DOHH2 (cell line): ENCODE results near the gene KLKB1.

Experiments used
- H3F3A ChIP-seq: fragments of 200-600 bp; sonication (generic), shearing (Covaris generic); 2 replicates; pipeline ENCODE4 v1.6.0; 2016; ENCODE audit warnings: antibody characterized with exemption, mild to moderate bottlenecking; ENCODE audit not compliant: control insufficient read depth, insufficient read depth
- H3K27ac ChIP-seq: fragments of 200-600 bp; sonication (generic); 2 replicates; pipeline ENCODE4 v1.5.1; 2014; ENCODE audit warnings: low read depth, mild to moderate bottlenecking, low read length, moderate library complexity
- H3K27me3 ChIP-seq: fragments of 200-600 bp; sonication (generic); 2 replicates; pipeline ENCODE4 v1.6.1; 2014; ENCODE audit warnings: mild to moderate bottlenecking, low read length, mixed read lengths; ENCODE audit not compliant: control insufficient read depth
- H3K36me3 ChIP-seq: fragments of 200-600 bp; sonication (generic); 2 replicates; pipeline ENCODE4 v1.6.1; 2014; ENCODE audit warnings: mild to moderate bottlenecking, low read length, moderate library complexity, mixed read lengths; ENCODE audit not compliant: control insufficient read depth
- H3K4me1 ChIP-seq: fragments of 200-600 bp; sonication (generic); 2 replicates; pipeline ENCODE4 v1.6.1; 2014; ENCODE audit warnings: mild to moderate bottlenecking, low read length, mixed read lengths; ENCODE audit not compliant: control insufficient read depth
- H3K4me2 ChIP-seq: fragments of 200-600 bp; sonication (generic); 2 replicates; pipeline ENCODE4 v1.6.0; 2014; ENCODE audit warnings: mild to moderate bottlenecking, low read length, moderate library complexity
- H3K4me3 ChIP-seq: fragments of 200-600 bp; sonication (generic); 2 replicates; pipeline ENCODE4 v1.5.1; 2014; ENCODE audit warnings: mild to moderate bottlenecking, low read length, mixed read lengths
- H3K79me2 ChIP-seq: fragments of 200-600 bp; sonication (generic); 2 replicates; pipeline ENCODE4 v1.6.1; 2014; ENCODE audit warnings: mild to moderate bottlenecking, low read length, mixed read lengths; ENCODE audit not compliant: control insufficient read depth
- H3K9me2 ChIP-seq: fragments of 200-600 bp; sonication (generic); replicated peaks from 2 replicates; pipeline ENCODE4 v1.6.1; 2014; ENCODE audit warnings: mild to moderate bottlenecking, low read length, mixed read lengths; ENCODE audit not compliant: control insufficient read depth
- H3K9me3 ChIP-seq: fragments of 200-600 bp; sonication (generic); 2 replicates; pipeline ENCODE4 v1.6.1; 2014; ENCODE audit warnings: antibody characterized with exemption, low read length, mixed read lengths; ENCODE audit not compliant: control insufficient read depth, insufficient read depth
- H4K20me1 ChIP-seq: fragments of 200-600 bp; sonication (generic); 2 replicates; pipeline ENCODE4 v1.6.0; 2014; ENCODE audit warnings: low read depth, mild to moderate bottlenecking, antibody characterized with exemption, low read length, moderate library complexity; ENCODE audit not compliant: control insufficient read depth, insufficient read depth
- CTCF ChIP-seq: fragments of 200-600 bp; sonication (generic); IDR thresholded peaks from one replicate; pipeline ENCODE4 v1.5.1; 2014; ENCODE audit warnings: antibody characterized with exemption, mild to moderate bottlenecking, low read depth, low read length; ENCODE audit not compliant: poor library complexity, severe bottlenecking
- EZH2phosphoT487 ChIP-seq: fragments of 200-600 bp; sonication (generic); IDR thresholded peaks from 2 replicates; pipeline ENCODE4 v1.6.1; 2017; ENCODE audit warnings: borderline replicate concordance, mild to moderate bottlenecking, antibody characterized with exemption, low read length, moderate library complexity, mixed read lengths

KLKB1 gene

GRCh38 chr4:186203406-186203805 is 23.9 kb upstream of the KLKB1 start:
- no peaks in the 10 kb centered on the region for H4K20me1 ChIP-seq
- H3K4me1 ChIP-seq = peaks cover 46% of the 10 kb centered on the region
- H3K27me3 ChIP-seq = no peaks in the 10 kb centered on the region
- H3K27ac ChIP-seq = peak overlapping the region; percentile 44
- peak overlapping the region; percentile 70 for H3K4me2 ChIP-seq
- H3K79me2 ChIP-seq = no peaks in the 10 kb centered on the region
- TF ChIP-seq CTCF = no peak
- TF ChIP-seq EZH2phosphoT487 = no peak
- no peaks in the 10 kb centered on the region; the same call in 1 of the 2 replicates for H3K36me3 ChIP-seq
- H3K9me2 ChIP-seq = no peaks in the 10 kb centered on the region
- no peaks in the 10 kb centered on the region for H3K9me3 ChIP-seq
- peak overlapping the region; percentile 72 for H3K4me3 ChIP-seq
- peaks cover 15% of the 10 kb centered on the region for H3F3A ChIP-seq

GRCh38 chr4:186204103-186204559 is 23.2 kb upstream of the KLKB1 start:
- Histone ChIP-seq H3K79me2 (no peaks in the 10 kb centered on the region), H3K4me2 (peak overlapping the region; percentile 70), H3K36me3 (peaks cover 3% of the 10 kb centered on the region; the same call in 1 of the 2 replicates), H3K27ac (peak overlapping the region; percentile 44), H3K27me3 (no peaks in the 10 kb centered on the region), H3K4me3 (peak overlapping the region; percentile 72), H3K4me1 (peaks cover 46% of the 10 kb centered on the region), H3K9me2 (no peaks in the 10 kb centered on the region), H4K20me1 (no peaks in the 10 kb centered on the region), H3F3A (peaks cover 15% of the 10 kb centered on the region), H3K9me3 (peaks cover 3% of the 10 kb centered on the region; the same call in 1 of the 2 replicates)
- TF ChIP-seq EZH2phosphoT487 = no peak
- TF ChIP-seq CTCF = no peak

GRCh38 chr4:186204686-186205085 is 22.6 kb upstream of the KLKB1 start:
- TF ChIP-seq CTCF (no peak), EZH2phosphoT487 (no peak)
- Histone ChIP-seq H3K27ac (peak overlapping the region; percentile 37; the same call in 1 of the 2 replicates), H3K36me3 (peaks cover 3% of the 10 kb centered on the region; the same call in 1 of the 2 replicates), H3K4me3 (peak overlapping the region; percentile 72), H3K4me2 (peak overlapping the region; percentile 70), H3K4me1 (peaks cover 46% of the 10 kb centered on the region), H3K27me3 (no peaks in the 10 kb centered on the region), H3F3A (peaks cover 15% of the 10 kb centered on the region), H3K9me3 (peaks cover 7% of the 10 kb centered on the region), H3K79me2 (no peaks in the 10 kb centered on the region), H3K9me2 (no peaks in the 10 kb centered on the region), H4K20me1 (no peaks in the 10 kb centered on the region)
